Neural progenitor cell (in vitro differentiated cells): ENCODE data around the gene GAS2. TPM values are rescaled to one million over a fixed set of nuclear protein-coding genes. Genes with fewer than 3 reads are reported as not detected.

Experiments used
- DNase-seq: peaks from one replicate; pipeline ENCODE4 v3.0.0-alpha.2; 2016; ENCODE audit warnings: low spot score
- H2AFZ ChIP-seq: fragments of 200-600 bp; sonication (generic); replicated peaks from 2 replicates; pipeline ENCODE4 v1.6.1; 2016; ENCODE audit warnings: antibody characterized with exemption
- H3F3A ChIP-seq: fragments of 200-600 bp; sonication (generic); 2 replicates; pipeline ENCODE4 v1.6.1; 2016; ENCODE audit warnings: antibody characterized with exemption, low read depth
- H3K27ac ChIP-seq: fragments of 200-600 bp; sonication (generic); 2 replicates; pipeline ENCODE4 v1.5.1; 2016; ENCODE audit warnings: mild to moderate bottlenecking
- H3K27me3 ChIP-seq: fragments of 200-600 bp; sonication (generic); 2 replicates; pipeline ENCODE4 v1.6.1; 2016; ENCODE audit warnings: mild to moderate bottlenecking, moderate library complexity
- H3K36me3 ChIP-seq: fragments of 200-600 bp; sonication (generic); 2 replicates; pipeline ENCODE4 v1.5.1; 2016
- H3K4me1 ChIP-seq: fragments of 200-600 bp; sonication (generic); 2 replicates; pipeline ENCODE4 v1.6.1; 2016; ENCODE audit warnings: mixed run types
- H3K4me2 ChIP-seq: fragments of 200-600 bp; sonication (generic); 2 replicates; pipeline ENCODE4 v1.6.1; 2016
- H3K4me3 ChIP-seq: fragments of 200-600 bp; sonication (generic); 2 replicates; pipeline ENCODE4 v1.5.1; 2016
- H3K79me2 ChIP-seq: fragments of 200-600 bp; sonication (generic); 2 replicates; pipeline ENCODE4 v1.6.1; 2016; ENCODE audit warnings: low read depth
- H3K9ac ChIP-seq: fragments of 200-600 bp; sonication (generic); 2 replicates; pipeline ENCODE4 v1.6.1; 2016
- H3K9me3 ChIP-seq: fragments of 200-600 bp; sonication (generic); 2 replicates; pipeline ENCODE4 v1.5.1; 2016; ENCODE audit warnings: low read depth
- H4K20me1 ChIP-seq: fragments of 200-600 bp; sonication (generic); 2 replicates; pipeline ENCODE4 v1.6.1; 2016; ENCODE audit warnings: low read depth
- H3K27ac Mint-ChIP-seq: 3 replicates; pipeline ENCODE4 v1.8.0; 2021; ENCODE audit warnings: mixed read lengths
- H3K27me3 Mint-ChIP-seq: 2 replicates; pipeline ENCODE4 v1.8.0; 2022; ENCODE audit warnings: low read depth, mild to moderate bottlenecking, inconsistent platforms, moderate library complexity, mixed read lengths; ENCODE audit not compliant: insufficient read depth
- H3K36me3 Mint-ChIP-seq: 3 replicates; pipeline ENCODE4 v1.8.0; 2021; ENCODE audit warnings: mixed read lengths
- H3K4me1 Mint-ChIP-seq: 3 replicates; pipeline ENCODE4 v1.8.0; 2021; ENCODE audit warnings: mixed read lengths
- H3K4me3 Mint-ChIP-seq: 3 replicates; pipeline ENCODE4 v1.8.0; 2021; ENCODE audit warnings: mild to moderate bottlenecking, moderate library complexity, mixed read lengths
- H3K9me3 Mint-ChIP-seq: 3 replicates; pipeline ENCODE4 v1.8.0; 2020; ENCODE audit warnings: mixed read lengths
- EZH2 ChIP-seq: fragments of 200-600 bp; sonication (generic); IDR thresholded peaks from 2 replicates; pipeline ENCODE4 v1.6.1; 2017; ENCODE audit warnings: antibody characterized with exemption, mild to moderate bottlenecking, moderate library complexity
- EZH2phosphoT487 ChIP-seq: fragments of 200-600 bp; sonication (generic); IDR thresholded peaks from 2 replicates; pipeline ENCODE4 v1.6.1; 2017; ENCODE audit warnings: antibody characterized with exemption
- total RNA-seq: library from RNA; depleted of rRNA; stranded (reverse); fragments of >200 nt; gene quantifications from 2 replicates; pipeline ENCODE4 v1.2.3, GENCODE V29; 2015; ENCODE audit warnings: low replicate concordance
- TF ChIP-seq, protein P1 (sequence below): fragments of 200-600 bp; sonication (generic); IDR thresholded peaks from 2 replicates; pipeline ENCODE4 v1.5.1; 2017; ENCODE audit warnings: antibody characterized with exemption, mild to moderate bottlenecking

Gene GAS2
- total RNA-seq, 1 donor from 2014 or later, result 6.4 TPM

GRCh38 chr11:22822203-22822602 is 155.8 kb downstream of the GAS2 start:
- no peak for DNase-seq
- Histone ChIP-seq H4K20me1 (no peaks in the 10 kb centered on the region), H3F3A (no peaks in the 10 kb centered on the region), H2AFZ (no peak overlapping the region), H3K27ac (no peak overlapping the region), H3K9ac (no peak overlapping the region), H3K9me3 (no peaks in the 10 kb centered on the region), H3K4me3 (no peak overlapping the region), H3K27me3 (no peaks in the 10 kb centered on the region), H3K4me2 (no peak overlapping the region), H3K36me3 (peaks cover 6% of the 10 kb centered on the region), H3K4me1 (no peaks in the 10 kb centered on the region), H3K79me2 (no peaks in the 10 kb centered on the region)
- no peaks in the 10 kb centered on the region for H3K27me3 Mint-ChIP-seq
- H3K27ac Mint-ChIP-seq, result no peak overlapping the region
- TF ChIP-seq, protein P1, sequence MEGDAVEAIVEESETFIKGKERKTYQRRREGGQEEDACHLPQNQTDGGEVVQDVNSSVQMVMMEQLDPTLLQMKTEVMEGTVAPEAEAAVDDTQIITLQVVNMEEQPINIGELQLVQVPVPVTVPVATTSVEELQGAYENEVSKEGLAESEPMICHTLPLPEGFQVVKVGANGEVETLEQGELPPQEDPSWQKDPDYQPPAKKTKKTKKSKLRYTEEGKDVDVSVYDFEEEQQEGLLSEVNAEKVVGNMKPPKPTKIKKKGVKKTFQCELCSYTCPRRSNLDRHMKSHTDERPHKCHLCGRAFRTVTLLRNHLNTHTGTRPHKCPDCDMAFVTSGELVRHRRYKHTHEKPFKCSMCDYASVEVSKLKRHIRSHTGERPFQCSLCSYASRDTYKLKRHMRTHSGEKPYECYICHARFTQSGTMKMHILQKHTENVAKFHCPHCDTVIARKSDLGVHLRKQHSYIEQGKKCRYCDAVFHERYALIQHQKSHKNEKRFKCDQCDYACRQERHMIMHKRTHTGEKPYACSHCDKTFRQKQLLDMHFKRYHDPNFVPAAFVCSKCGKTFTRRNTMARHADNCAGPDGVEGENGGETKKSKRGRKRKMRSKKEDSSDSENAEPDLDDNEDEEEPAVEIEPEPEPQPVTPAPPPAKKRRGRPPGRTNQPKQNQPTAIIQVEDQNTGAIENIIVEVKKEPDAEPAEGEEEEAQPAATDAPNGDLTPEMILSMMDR, result no peak
- TF ChIP-seq EZH2 (no peak), EZH2phosphoT487 (no peak)
- H3K36me3 Mint-ChIP-seq, result peaks cover 25% of the 10 kb centered on the region
- H3K4me3 Mint-ChIP-seq, result no peak overlapping the region
- H3K9me3 Mint-ChIP-seq, result no peaks in the 10 kb centered on the region
- no peaks in the 10 kb centered on the region for H3K4me1 Mint-ChIP-seq

DNA sequence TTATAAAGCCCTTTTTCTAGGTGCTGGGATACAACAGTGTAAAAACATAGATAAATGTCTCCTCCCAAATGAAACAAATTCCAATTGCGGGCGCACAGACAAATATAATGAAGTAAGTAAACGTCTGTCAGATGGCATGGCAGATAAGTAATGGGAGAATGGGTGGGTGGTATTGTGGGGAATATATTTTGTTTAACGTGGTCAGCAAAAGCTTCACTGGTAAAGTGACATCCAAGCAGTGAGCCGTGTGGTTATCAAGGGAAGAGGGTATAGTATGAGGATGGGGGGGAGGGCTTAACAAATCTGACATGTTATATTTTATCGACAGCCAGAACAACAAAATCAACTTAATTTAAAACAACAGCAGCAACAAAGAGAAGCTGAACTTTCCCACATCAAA is 162.0 kb downstream of the GAS2 start:
- H3K9ac ChIP-seq, result no peak overlapping the region
- no peaks in the 10 kb centered on the region for H4K20me1 ChIP-seq
- no peak overlapping the region for H3K27ac Mint-ChIP-seq
- no peak overlapping the region for H3K27ac ChIP-seq
- H3K4me3 Mint-ChIP-seq, result peak overlapping the region; percentile 96
- H3F3A ChIP-seq, result no peaks in the 10 kb centered on the region
- peaks cover 8% of the 10 kb centered on the region for H3K4me1 Mint-ChIP-seq
- H3K79me2 ChIP-seq, result no peaks in the 10 kb centered on the region
- H3K4me2 ChIP-seq, result peak overlapping the region; percentile 87
- peaks cover 11% of the 10 kb centered on the region for H3K27me3 ChIP-seq
- H3K9me3 ChIP-seq, result no peaks in the 10 kb centered on the region
- TF ChIP-seq EZH2phosphoT487 (no peak), EZH2 (no peak)
- TF ChIP-seq, protein P1, result no peak
- no peaks in the 10 kb centered on the region for H3K9me3 Mint-ChIP-seq
- DNase-seq, result no peak
- peaks cover 15% of the 10 kb centered on the region for H3K4me1 ChIP-seq
- peaks cover 2% of the 10 kb centered on the region for H3K27me3 Mint-ChIP-seq
- peak overlapping the region; percentile 86 for H3K4me3 ChIP-seq
- peaks cover 6% of the 10 kb centered on the region for H3K36me3 ChIP-seq
- peaks cover 8% of the 10 kb centered on the region for H3K36me3 Mint-ChIP-seq
- H2AFZ ChIP-seq, result no peak overlapping the region

- peaks cover 15% of the 10 kb centered on the region for H3K4me1 ChIP-seq
- peak within 1 kb of the TSS; percentile 86 for H3K4me3 ChIP-seq
- TF ChIP-seq EZH2, result no peak
- TF ChIP-seq, protein P1, result peak; percentile 69
- H3K36me3 ChIP-seq, result peaks cover 6% of the 10 kb centered on the region
- Mint-ChIP-seq H3K27ac (no peak within 1 kb of the TSS), H3K9me3 (no peaks in the 10 kb centered on the region), H3K4me3 (peak within 1 kb of the TSS; percentile 96), H3K27me3 (peaks cover 2% of the 10 kb centered on the region), H3K36me3 (peaks cover 5% of the 10 kb centered on the region), H3K4me1 (peaks cover 8% of the 10 kb centered on the region)
- peak; percentile 95 for DNase-seq
- H3F3A ChIP-seq, result no peaks in the 10 kb centered on the region
- no peaks in the 10 kb centered on the region for H4K20me1 ChIP-seq
- H3K79me2 ChIP-seq, result no peaks in the 10 kb centered on the region
- H3K27ac ChIP-seq, result no peak within 1 kb of the TSS
- H2AFZ ChIP-seq, result peak within 1 kb of the TSS; percentile 95
- peaks cover 11% of the 10 kb centered on the region for H3K27me3 ChIP-seq
- H3K4me2 ChIP-seq, result peak within 1 kb of the TSS; percentile 87
- H3K9me3 ChIP-seq, result no peaks in the 10 kb centered on the region
- H3K9ac ChIP-seq, result peak within 1 kb of the TSS; percentile 31
Observed at GRCh38 chr11:22829231-22830081, 163.0 kb downstream of the GAS2 start, which contains the start of gene SVIP. Gene SVIP (minus strand): TSS chr11:22829801. CDS start chr11:22829748, 53 bp downstream.
